Testis (tissue), 2 donors: Measurements from ENCODE around the gene DCAF8L1.

Experiments used
- CTCF ChIP-seq, 3 experiments: fragments of 450-650 bp in 2 of 3; fragments of 200-600 bp in 1 of 3; sonication (generic) in 1 of 3; IDR thresholded peaks; one replicate each; pipeline ENCODE4 v1.5.1; 2016 to 2019; ENCODE audit warnings: antibody characterized with exemption in 3 of 3, mild to moderate bottlenecking in 2 of 3, moderate library complexity in 1 of 3
- POLR2A ChIP-seq: fragments of 450-650 bp; IDR thresholded peaks from one replicate; pipeline ENCODE4 v1.6.1; 2017; ENCODE audit warnings: antibody characterized with exemption, mild to moderate bottlenecking, moderate library complexity

DNA sequence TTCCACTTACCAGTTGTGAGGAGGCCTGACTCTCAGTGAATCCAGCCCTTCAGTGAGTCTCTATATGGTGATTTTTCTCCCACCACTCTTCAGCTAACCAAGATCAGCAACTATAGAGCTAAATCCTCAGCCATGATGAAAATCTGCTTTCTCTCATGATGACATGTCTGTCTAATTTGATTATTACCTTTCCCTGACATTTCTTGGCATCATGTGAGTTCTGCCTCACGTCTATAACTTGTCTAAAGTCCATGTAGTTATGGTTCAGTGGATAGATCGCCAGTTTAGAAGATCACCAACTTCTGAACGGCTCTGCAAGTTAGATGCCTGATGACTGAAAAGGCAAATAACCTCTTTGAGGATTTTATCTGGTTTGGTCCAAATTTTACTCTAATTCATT is 14.9 kb upstream of the DCAF8L1 start:
- TF ChIP-seq CTCF (IDR thresholded peaks at IDR 0.05) = no peak
- TF ChIP-seq POLR2A = no peak
